Pancreas (tissue), 10 donors: ENCODE measurements around the gene DEPDC1B. TPM values are rescaled to one million over a fixed set of nuclear protein-coding genes. Genes with fewer than 3 reads are reported as not detected.
"Not testable (repeated sequence)": the region's sequence is repeated elsewhere in the genome, so short reads cannot be mapped to it uniquely, and the experiment has no call there.

Experiments
- ATAC-seq, 4 donors: fragments of 200-7000 bp; cut with Tn5 transposase; one replicate each; pipeline versions ENCODE4 v1.8.0 to v1.9.1; 2020; ENCODE audit warnings: mild to moderate bottlenecking in 4 of 4, moderate library complexity in 4 of 4
- DNase-seq, 6 donors: peaks; one replicate each; pipeline ENCODE4 v3.0.0-alpha.2; 2020
- FAIRE-seq: peaks from 2 replicates; lab custom pipeline; 2012; peaks lifted over from hg19 to GRCh38; lab: Jason Lieb, UNC
- H3K27ac ChIP-seq, 4 donors: fragments of 200-600 bp; sonication (generic); 1 replicate in 3 of 4; 2 replicates in 1 of 4; pipeline versions ENCODE4 v1.5.0 to v1.8.0; 2020
- H3K27me3 ChIP-seq, 4 donors: fragments of 200-600 bp; one replicate each; pipeline ENCODE4 v1.8.0; 2021
- H3K36me3 ChIP-seq, 3 donors: fragments of 200-600 bp; sonication (generic) in 1 of 3; one replicate each; pipeline versions ENCODE4 v1.5.0 to v1.8.0; 2020 to 2021
- H3K4me1 ChIP-seq, 3 donors: fragments of 200-600 bp; one replicate each; pipeline ENCODE4 v1.8.0; 2021
- H3K4me3 ChIP-seq, 4 donors: fragments of 200-600 bp; sonication (generic) in 2 of 4; one replicate each; pipeline versions ENCODE4 v1.5.0 to v1.8.0; 2020 to 2021
- H3K9me3 ChIP-seq, 4 donors: fragments of 200-600 bp; one replicate each; pipeline ENCODE4 v1.8.0; 2021
- WGBS, 2 donors: extraction: QIAGEN DNeasy Blood & Tissue Kit; methylation state at CpG; one replicate each; pipeline ENCODE4 v1.1.7; 2013; 5-methylcytosine and 5-hydroxymethylcytosine counted together
- intact Hi-C, 3 donors: fragments of 100-400 bp; cut with DNase I; formaldehyde crosslinking; loops; one replicate each; pipeline versions ENCODE4 v1.11.1 to v1.14.2; 2022
- polyA plus RNA-seq, 2 donors: library from polyadenylated mRNA; stranded (reverse); fragments of 200-250 nt; gene quantifications; one replicate each; pipeline ENCODE4 v1.2.3, GENCODE V29; 2013
- total RNA-seq, 6 donors: library from RNA; stranded (reverse); fragmentation: NEBNext Ultra II Directional in 4 of 6; extraction: Animal tissue kit (Norgen Biotek cat#: 25700) in 4 of 6; gene quantifications; one replicate each; pipeline versions ENCODE4 v1.2.1 to v1.2.4, GENCODE V29; 2021 to 2023
- TF ChIP-seq, protein P1 (sequence below), 4 donors: fragments of 200-600 bp; sonication (generic) in 3 of 4; IDR thresholded peaks; one replicate each; pipeline versions ENCODE4 v1.5.0 to v1.8.0; 2021; ENCODE audit warnings: antibody characterized with exemption in 4 of 4
- donor health status: healthy with polysubstance abuse.
- donor health status: DM: no; HTN: no; CAD: no; lungs with moderate emphysema.
- donor health status: DM: no; HTN: no; CAD: no.
- donor health status: control.
- donor health status: control.
- donor health status: Bipolar disorder and iron deficiency.
- donor health status: DM: yes; HTN: yes; CAD: no.
- donor health status: DM: no; HTN: no; CAD: no.
- donor health status: DM: no; HTN: no; CAD: no.
- donor health status: DM: yes; HTN: yes; CAD: no.

The DEPDC1B gene
- total and polyA plus RNA-seq, 8 donors = 0.08 to 0.37 (median 0.27) TPM

DNA sequence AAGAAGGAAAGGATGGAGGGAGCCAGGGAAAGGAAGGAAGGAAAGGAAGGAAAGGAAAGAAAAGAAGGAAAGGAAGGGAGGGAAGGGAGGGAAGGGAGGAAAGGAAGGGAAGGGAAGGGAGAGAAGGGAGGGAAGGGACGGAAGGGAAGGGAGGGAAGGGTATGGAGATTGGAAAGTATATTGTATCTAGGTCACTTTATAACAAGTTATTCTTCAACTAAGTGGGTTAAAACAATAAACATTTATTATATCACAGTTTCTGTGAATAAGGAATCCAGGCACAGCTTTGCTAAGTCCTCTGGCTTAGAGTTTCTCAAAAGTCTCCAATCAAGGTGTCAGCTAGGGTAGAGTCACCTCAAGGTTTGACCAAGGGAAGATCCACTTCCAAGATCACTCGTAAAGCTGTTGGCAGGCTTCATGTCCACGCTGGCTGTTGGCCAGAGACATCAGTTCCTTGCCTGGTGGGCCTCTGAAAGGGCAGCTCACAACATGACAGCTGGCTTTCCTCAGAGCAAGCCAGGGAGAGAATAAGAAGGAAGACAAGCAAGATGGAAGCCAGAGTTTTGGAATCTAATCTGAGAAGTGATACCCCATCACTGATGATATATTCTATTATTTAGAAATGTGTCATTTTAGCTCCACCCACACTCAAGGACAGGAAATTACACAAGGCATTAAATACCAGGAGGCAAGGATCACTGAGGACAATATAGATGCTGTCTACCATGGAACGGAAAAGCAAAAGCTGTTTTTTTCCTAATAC lies 105.1 kb downstream of the DEPDC1B start:
- Histone ChIP-seq H3K27me3 (no peaks in the 10 kb centered on the region), H3K27ac (no peak overlapping the region), H3K36me3 (no peaks in the 10 kb centered on the region), H3K9me3 (no peaks in the 10 kb centered on the region), H3K4me1 (no peaks in the 10 kb centered on the region), H3K4me3 (no peak overlapping the region)
- ATAC-seq = no peak
- intact Hi-C loops = no loop called here
- WGBS, 2 donors = 85 to 87% methylated on average over 4 of the region's 4 CpGs
- no peak for DNase-seq
- no peak for FAIRE-seq
- TF ChIP-seq, protein P1, sequence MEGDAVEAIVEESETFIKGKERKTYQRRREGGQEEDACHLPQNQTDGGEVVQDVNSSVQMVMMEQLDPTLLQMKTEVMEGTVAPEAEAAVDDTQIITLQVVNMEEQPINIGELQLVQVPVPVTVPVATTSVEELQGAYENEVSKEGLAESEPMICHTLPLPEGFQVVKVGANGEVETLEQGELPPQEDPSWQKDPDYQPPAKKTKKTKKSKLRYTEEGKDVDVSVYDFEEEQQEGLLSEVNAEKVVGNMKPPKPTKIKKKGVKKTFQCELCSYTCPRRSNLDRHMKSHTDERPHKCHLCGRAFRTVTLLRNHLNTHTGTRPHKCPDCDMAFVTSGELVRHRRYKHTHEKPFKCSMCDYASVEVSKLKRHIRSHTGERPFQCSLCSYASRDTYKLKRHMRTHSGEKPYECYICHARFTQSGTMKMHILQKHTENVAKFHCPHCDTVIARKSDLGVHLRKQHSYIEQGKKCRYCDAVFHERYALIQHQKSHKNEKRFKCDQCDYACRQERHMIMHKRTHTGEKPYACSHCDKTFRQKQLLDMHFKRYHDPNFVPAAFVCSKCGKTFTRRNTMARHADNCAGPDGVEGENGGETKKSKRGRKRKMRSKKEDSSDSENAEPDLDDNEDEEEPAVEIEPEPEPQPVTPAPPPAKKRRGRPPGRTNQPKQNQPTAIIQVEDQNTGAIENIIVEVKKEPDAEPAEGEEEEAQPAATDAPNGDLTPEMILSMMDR (IDR thresholded peaks at IDR 0.05) = no peak

DNA sequence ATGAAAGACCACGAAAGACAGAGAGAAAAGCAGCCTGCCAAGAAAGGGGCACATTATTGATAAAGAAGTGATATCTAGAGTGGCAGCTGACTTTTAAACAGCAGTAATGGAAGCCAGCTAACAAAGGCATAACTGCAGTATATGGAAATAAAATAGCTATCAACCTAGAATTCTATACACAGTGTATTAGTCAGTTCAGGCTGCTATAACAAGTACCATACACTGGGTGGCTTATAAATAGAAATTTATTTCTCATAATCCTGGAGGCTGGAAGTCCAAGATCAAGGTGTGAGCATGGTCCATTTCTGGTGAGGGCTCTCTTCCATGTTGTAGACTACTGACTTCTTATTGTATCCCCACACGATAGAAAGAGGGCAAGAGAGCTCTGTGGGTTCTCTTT lies 109.8 kb downstream of the DEPDC1B start:
- intact Hi-C loops = no loop called here
- Histone ChIP-seq H3K27ac (no peak overlapping the region), H3K36me3 (no peaks in the 10 kb centered on the region), H3K4me1 (no peaks in the 10 kb centered on the region), H3K27me3 (no peaks in the 10 kb centered on the region), H3K4me3 (no peak overlapping the region), H3K9me3 (no peaks in the 10 kb centered on the region)
- TF ChIP-seq, protein P1 (IDR thresholded peaks at IDR 0.05) = no peak
- no peak for DNase-seq
- no peak for FAIRE-seq
- ATAC-seq = no peak
- WGBS, 2 donors = 74 to 96% methylated on average over 2 of the region's 2 CpGs

DNA sequence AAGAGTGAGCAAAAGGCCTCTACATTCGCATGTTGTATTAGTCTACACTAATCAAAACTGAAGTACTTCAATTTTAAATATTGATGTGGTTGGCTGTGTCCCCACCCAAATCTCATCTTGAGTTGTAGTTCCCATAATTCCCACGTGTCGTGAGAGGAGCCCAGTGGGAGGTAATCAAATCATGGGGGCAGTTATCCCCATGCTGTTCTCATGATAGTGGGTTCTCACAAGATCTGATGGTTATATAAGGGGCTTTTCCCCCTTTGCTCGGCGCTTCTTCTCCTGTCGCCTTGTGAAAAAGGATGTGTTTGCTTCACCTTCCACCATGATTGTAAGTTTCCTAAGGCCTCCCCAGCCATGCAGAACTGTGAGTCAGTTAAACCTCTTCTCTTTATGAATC lies 112.7 kb downstream of the DEPDC1B start:
- H3K4me3 ChIP-seq, H3K9me3 ChIP-seq, intact Hi-C loops, ATAC-seq, H3K27ac ChIP-seq, H3K27me3 ChIP-seq, H3K4me1 ChIP-seq, H3K36me3 ChIP-seq, DNase-seq, FAIRE-seq: not testable (repeated sequence)
- WGBS, 2 donors = 87 to 91% methylated on average over 6 of the region's 6 CpGs

DNA sequence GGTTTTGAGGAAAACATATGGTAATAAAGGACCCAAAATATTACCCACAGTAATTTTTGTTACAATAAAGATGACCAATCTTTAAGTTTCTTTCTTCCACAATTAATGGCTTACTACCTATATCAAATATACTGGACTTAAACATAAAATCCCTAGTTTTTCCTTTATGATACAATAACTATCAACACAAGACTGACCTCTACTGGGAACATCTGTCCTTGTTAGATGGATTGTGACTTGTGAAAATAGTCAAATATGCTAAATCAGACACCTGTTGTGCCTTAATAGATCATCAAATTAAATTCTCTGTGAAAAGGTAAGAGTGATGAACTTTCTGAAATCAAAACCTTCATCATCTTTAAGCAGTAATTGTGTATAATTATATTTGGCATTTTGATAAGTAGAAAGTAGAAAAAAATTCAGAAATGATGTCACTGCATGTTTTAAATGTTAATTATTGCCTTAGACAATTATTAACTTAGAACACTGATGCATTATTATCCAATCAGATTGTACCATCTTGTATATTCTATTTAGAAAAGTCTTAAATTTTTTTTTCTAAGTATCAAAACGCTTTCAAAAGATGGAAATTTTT lies 113.6 kb downstream of the DEPDC1B start:
- intact Hi-C loops = no loop called here
- FAIRE-seq (peak; percentile 78), ATAC-seq (peak in 1 of 4 donors; percentile 32), DNase-seq (no peak)
- H3K36me3 ChIP-seq = no peaks in the 10 kb centered on the region
- TF ChIP-seq, protein P1 (IDR thresholded peaks at IDR 0.05) = no peak
- no peaks in the 10 kb centered on the region for H3K9me3 ChIP-seq
- no peaks in the 10 kb centered on the region for H3K4me1 ChIP-seq
- H3K27me3 ChIP-seq = no peaks in the 10 kb centered on the region
- H3K4me3 ChIP-seq = no peak overlapping the region
- H3K27ac ChIP-seq = no peak overlapping the region
- WGBS, 2 donors = 74 to 81% methylated on average over 1 of the region's 1 CpG

DNA sequence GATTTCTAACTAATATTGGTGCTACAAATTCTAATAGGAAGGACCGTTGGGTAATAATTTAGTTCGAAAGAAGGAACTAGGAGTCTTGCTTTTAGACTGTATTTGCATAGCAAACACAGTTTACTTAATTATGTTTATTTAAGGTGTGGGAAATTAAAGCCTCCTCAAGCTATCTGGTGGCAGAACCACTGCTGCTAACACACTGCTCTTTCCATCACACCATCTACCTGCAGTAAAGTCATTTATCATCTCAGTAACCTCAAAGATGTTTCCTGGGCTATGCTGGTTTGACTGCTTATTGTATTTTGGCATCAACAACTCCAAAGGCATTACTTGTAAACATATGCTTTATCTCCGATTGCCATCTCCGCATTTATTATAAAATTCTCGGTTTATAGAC lies 114.3 kb downstream of the DEPDC1B start:
- FAIRE-seq = no peak
- H3K4me3 ChIP-seq = no peak overlapping the region
- no peak for ATAC-seq
- no peak for DNase-seq
- H3K27me3 ChIP-seq = no peaks in the 10 kb centered on the region
- H3K9me3 ChIP-seq = no peaks in the 10 kb centered on the region
- TF ChIP-seq, protein P1 (IDR thresholded peaks at IDR 0.05) = no peak
- H3K27ac ChIP-seq = no peak overlapping the region
- intact Hi-C loops = no loop called here
- no peaks in the 10 kb centered on the region for H3K4me1 ChIP-seq
- H3K36me3 ChIP-seq = no peaks in the 10 kb centered on the region
- WGBS, 2 donors = 45 to 48% methylated on average over 5 of the region's 5 CpGs
